GM12864 (cell line): ENCODE data around the gene HPS3.

Source experiments
- DNase-seq: peaks from one replicate; pipeline ENCODE4 v3.0.0-alpha.2; 2011; ENCODE audit warnings: low read depth
- H3K4me3 ChIP-seq: 2 replicates; pipeline ENCODE4 v1.5.1; 2011; ENCODE audit warnings: mild to moderate bottlenecking, low read depth, low read length, control low read depth
- TF ChIP-seq, protein P1 (sequence below): IDR thresholded peaks from 2 replicates; pipeline ENCODE4 v1.5.1; 2011; ENCODE audit warnings: low read depth, mild to moderate bottlenecking, moderate library complexity, low read length, control low read depth, inconsistent platforms; ENCODE audit errors: missing control alignments

The HPS3 gene

GRCh38 chr3:149120051-149120972, 9.1 kb upstream of the HPS3 start:
- H3K4me3 ChIP-seq = no peak overlapping the region
- TF ChIP-seq, protein P1, sequence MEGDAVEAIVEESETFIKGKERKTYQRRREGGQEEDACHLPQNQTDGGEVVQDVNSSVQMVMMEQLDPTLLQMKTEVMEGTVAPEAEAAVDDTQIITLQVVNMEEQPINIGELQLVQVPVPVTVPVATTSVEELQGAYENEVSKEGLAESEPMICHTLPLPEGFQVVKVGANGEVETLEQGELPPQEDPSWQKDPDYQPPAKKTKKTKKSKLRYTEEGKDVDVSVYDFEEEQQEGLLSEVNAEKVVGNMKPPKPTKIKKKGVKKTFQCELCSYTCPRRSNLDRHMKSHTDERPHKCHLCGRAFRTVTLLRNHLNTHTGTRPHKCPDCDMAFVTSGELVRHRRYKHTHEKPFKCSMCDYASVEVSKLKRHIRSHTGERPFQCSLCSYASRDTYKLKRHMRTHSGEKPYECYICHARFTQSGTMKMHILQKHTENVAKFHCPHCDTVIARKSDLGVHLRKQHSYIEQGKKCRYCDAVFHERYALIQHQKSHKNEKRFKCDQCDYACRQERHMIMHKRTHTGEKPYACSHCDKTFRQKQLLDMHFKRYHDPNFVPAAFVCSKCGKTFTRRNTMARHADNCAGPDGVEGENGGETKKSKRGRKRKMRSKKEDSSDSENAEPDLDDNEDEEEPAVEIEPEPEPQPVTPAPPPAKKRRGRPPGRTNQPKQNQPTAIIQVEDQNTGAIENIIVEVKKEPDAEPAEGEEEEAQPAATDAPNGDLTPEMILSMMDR = peak; percentile 53
- peak; percentile 43 for DNase-seq

DNA sequence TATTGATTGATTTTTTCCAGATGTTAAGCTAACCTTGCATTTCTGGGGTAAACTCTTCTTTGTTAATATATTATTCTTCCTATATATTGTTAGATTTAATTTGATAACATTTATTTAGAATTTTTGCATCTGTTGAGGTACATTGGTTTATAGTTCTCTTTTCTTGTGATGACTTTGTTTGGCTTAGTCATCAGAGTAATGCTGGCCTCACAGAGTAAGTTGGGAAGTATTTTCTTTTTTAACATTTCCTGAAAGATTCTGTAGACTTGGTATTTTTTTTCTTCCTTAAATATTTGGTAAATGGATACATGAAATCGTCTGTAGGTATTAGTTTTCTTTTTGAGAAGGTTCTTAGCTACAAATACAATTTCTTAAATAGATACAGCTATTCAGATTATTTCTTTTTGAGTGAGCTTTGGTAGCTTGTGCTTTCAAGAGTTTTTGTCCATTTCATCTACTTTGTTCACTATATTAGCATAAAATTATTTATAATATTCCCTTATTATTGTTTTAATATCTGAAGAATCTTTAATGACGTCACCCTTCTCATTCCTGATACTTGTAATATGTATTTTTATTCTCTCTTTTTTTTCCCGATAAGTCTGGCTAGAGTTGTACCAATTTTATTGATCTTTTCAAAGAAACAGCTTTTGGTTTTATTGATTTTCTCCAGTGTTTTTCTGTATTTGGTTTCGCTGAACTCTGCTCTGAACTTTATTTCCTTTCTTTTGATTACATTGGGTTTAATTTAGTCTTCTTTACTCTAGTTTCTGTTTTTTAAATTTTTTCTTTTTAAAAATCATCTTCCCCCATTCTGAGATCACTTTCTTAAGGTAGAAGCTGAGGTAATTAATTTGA, 6.5 kb upstream of the HPS3 start:
- no peak for DNase-seq
- TF ChIP-seq, protein P1 = no peak
- no peak overlapping the region for H3K4me3 ChIP-seq

DNA sequence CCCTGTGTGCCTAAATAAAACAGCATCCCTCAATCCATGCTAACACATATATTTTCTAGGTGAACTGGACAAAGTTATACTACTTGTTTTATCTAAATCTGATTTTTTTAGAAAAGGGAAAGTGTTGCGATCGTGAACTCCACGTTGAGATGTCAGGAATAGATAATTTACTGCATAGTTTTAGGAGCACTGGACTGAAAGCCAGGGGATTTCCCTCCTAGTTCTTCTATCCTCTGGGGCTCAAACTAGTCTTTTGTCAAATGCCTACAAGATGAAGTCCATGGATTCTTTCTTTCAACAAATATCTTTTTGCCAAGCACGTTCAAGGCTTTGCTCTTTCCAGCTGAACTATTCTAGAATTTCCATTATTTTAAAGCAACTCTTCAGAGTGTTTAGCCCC, 617 bp upstream of the HPS3 start:
- no peak for DNase-seq
- H3K4me3 ChIP-seq = peak overlapping the region; percentile 93
- TF ChIP-seq, protein P1 = no peak

DNA sequence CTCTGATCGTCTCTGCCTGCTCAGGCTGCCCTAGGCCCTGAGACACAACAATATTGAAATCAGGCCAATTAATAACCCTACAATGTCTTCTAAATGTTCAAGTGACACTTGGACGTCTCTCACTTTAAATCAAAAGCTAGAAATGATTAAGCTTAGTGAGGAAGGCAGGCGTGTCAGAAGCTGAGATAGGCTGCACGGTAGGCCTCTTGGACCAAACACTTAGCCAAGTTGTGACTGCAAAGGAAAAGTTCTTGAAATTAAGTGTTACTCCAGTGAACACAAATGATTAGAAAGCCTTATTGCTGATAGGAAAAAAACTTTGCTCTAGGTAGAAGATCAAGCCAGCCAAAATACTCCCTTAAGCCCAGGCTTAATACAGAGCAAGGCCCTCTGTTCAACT, 2.2 kb downstream of the HPS3 start:
- TF ChIP-seq, protein P1 = no peak
- DNase-seq = no peak
- H3K4me3 ChIP-seq = no peak overlapping the region

DNA sequence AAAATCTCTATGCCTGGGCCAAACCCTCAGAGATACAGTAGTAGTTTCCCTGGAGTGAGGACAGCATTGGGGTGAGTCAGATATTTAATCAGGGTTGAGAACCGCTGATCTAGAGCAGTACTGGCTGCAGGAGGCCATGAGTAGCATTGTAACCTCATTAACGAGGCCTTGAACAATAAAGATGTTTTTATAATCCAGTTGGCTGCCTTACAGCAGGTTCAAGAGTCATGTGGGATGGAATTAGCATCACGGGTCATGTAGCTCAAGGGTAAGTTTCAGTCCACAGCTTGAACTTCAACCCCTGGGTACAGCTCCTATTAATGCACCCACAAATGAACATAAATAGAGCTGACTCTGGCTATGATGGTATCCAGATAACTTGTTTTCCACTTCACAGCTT, 5.1 kb downstream of the HPS3 start:
- DNase-seq = no peak
- no peak overlapping the region for H3K4me3 ChIP-seq
- TF ChIP-seq, protein P1 = no peak

DNA sequence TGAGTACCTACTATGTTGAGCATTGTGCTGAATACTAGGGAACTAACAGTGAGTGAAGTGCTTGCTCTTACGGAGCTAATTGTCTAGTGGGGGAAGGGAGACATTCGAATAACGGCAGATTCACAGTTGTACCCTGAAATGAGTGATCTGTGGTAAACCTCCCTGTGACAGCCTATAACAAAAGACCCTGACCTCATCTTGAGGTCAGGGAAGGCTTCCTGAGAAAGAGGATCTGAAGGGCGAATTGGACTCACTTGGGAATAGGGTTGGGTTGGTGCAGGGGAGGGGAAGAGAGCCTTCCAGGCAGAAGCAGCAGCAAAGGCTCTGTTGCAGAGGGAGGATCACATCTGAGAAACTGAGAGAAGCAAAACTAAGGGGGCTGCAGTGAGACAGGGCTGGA, 13.2 kb downstream of the HPS3 start:
- TF ChIP-seq, protein P1 = no peak
- no peak overlapping the region for H3K4me3 ChIP-seq
- DNase-seq = no peak
